NB4 (cell line): ENCODE measurements around the gene CDK14.

Source experiments
- DNase-seq: peaks from one replicate; pipeline ENCODE4 v3.0.0; 2010; ENCODE audit warnings: low read depth
- H3K4me3 ChIP-seq: one replicate; pipeline ENCODE4 v1.5.1; 2011; ENCODE audit warnings: mild to moderate bottlenecking, low read depth, low read length, moderate library complexity
- MYC ChIP-seq: IDR thresholded peaks from 2 replicates; pipeline ENCODE4 v1.6.1; 2011; ENCODE audit warnings: low read depth, low read length
- POLR2A ChIP-seq: IDR thresholded peaks from 2 replicates; pipeline ENCODE4 v1.6.1; 2011; ENCODE audit warnings: mild to moderate bottlenecking; ENCODE audit not compliant: insufficient read length; ENCODE audit errors: extremely low read depth
- TF ChIP-seq, protein P1 (sequence below): IDR thresholded peaks from 2 replicates; pipeline ENCODE4 v1.6.1; 2011; ENCODE audit warnings: low read depth, low read length
- TF ChIP-seq, protein P2 (sequence below): IDR thresholded peaks from one replicate; pipeline ENCODE4 v1.5.1; 2012; ENCODE audit warnings: low read depth, low read length

The CDK14 gene

DNA sequence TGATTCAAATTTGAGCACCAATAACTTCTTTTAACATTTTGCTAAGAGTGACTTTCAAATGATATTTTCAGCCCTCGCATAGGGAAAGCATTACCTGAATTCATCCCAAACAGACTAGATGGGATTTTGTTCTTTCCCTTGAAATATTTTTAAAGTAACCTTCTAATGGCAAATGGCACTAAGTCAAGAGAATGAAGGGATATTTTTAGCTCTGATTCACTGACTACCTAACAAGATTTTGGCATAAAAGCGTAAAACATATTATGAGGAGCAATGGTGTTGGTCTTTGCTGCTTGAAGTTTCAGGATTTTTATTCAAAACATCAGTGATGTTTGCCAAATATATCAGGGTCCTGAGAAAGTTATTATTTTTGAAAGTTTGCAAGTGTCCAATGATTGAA is 290.3 kb downstream of the CDK14 start:
- no peak for DNase-seq
- TF ChIP-seq, protein P1, sequence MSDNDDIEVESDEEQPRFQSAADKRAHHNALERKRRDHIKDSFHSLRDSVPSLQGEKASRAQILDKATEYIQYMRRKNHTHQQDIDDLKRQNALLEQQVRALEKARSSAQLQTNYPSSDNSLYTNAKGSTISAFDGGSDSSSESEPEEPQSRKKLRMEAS: no peak
- TF ChIP-seq MYC: no peak
- TF ChIP-seq, protein P2, sequence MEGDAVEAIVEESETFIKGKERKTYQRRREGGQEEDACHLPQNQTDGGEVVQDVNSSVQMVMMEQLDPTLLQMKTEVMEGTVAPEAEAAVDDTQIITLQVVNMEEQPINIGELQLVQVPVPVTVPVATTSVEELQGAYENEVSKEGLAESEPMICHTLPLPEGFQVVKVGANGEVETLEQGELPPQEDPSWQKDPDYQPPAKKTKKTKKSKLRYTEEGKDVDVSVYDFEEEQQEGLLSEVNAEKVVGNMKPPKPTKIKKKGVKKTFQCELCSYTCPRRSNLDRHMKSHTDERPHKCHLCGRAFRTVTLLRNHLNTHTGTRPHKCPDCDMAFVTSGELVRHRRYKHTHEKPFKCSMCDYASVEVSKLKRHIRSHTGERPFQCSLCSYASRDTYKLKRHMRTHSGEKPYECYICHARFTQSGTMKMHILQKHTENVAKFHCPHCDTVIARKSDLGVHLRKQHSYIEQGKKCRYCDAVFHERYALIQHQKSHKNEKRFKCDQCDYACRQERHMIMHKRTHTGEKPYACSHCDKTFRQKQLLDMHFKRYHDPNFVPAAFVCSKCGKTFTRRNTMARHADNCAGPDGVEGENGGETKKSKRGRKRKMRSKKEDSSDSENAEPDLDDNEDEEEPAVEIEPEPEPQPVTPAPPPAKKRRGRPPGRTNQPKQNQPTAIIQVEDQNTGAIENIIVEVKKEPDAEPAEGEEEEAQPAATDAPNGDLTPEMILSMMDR: no peak
- no peak for TF ChIP-seq POLR2A

DNA sequence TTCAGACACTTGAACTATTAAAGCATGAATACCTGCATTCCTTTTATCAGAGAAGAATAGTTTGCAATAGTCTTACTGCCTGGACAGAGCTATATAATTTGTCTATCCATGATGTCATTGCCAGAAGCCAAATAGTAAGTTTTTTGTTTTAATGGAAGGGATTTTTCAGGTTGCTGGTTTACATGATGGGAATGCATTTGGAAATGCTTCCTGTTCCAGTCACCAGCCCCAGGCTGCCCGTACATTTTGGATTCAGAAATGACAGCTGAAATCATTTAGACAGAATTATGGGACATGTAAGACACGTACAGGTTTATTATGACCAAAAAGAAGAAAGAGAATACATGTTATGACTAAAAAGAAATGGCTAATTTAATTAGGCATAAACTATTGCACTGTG is 293.1 kb downstream of the CDK14 start:
- no peak for DNase-seq
- TF ChIP-seq, protein P2: no peak
- TF ChIP-seq POLR2A: no peak
- no peak overlapping the region for H3K4me3 ChIP-seq

More for the DNA sequence above, 290.3 kb downstream of the CDK14 start:
- no peak overlapping the region for H3K4me3 ChIP-seq

DNA sequence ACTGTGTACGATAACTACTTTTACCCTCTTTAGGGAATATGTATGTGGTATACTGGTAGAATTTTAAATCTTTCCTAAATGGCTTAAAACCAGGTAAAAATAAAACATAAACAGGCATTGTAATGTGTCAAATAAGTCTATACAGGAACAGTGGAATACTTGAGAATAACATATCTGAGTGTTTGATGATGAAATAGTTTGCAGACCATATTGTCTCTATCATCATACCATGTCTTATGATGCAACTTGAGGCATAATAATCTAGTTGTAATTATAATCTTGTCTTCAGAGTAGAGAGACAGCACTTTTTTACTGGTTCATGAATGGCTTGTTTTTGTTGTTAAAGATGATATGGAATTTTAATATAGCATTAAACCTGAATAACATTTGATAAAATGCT is 293.5 kb downstream of the CDK14 start:
- DNase-seq: no peak
- no peak for TF ChIP-seq POLR2A
- TF ChIP-seq, protein P1: no peak
- TF ChIP-seq, protein P2: no peak
- no peak overlapping the region for H3K4me3 ChIP-seq

DNA sequence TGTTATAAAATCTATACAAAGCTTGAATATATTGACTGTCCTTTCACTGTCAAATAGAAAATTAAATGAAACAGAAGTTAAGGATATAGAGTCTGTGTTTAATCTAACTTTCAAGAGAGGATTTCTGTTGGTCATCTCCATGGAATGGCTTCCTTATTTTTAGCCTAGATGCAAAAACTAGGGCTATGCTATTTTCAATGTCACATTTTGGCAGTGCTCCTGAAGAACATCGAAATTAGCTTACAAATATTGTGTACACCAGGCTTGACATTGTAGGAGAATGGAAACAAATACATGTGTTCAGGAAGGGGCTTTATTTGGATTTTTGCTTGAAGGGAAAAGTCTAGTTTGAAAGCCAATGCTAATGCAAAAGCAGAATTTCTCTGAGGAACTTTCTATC is 295.4 kb downstream of the CDK14 start:
- no peak for DNase-seq
- TF ChIP-seq, protein P2: no peak
- TF ChIP-seq MYC (no peak), POLR2A (no peak)
- TF ChIP-seq, protein P1: no peak
- no peak overlapping the region for H3K4me3 ChIP-seq

DNA sequence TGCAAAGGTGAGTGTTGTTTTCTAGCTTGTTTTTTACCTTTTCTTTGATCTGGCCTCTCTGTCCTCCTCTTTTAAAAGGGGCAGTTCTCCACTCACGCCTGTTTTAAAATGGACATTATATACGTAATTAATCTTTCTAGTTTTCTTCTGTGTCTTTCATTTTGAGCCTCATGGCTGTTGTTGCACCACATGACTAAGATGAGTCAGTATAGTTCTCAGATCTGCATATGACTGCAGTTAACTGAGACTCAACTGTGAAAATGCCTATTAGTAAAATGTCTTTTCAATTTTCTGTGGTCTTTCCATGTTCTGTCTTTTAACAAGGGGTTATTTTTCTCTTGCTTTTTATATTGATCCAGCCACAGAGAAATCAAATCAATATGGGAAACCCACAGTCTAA is 296.1 kb downstream of the CDK14 start:
- TF ChIP-seq POLR2A (no peak), MYC (no peak)
- TF ChIP-seq, protein P1: no peak
- DNase-seq: no peak
- no peak overlapping the region for H3K4me3 ChIP-seq

DNA sequence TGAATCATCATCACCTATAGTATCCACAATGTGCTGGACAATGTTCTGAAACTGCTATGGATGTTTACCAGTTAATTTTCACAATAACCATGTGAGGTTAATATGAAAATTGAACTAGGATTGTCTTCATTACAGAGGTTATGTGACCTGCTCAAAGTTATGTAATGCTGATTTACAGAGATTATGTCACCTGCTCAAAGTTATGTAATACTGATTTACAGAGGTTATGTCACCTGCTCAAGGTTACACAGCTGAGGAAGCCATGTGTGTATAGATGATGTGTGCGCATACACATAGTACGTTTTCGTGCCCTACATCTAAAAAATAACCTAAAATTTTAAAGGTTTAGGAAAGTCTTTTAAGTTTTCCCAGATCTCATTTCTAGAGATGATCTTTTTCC is 298.0 kb downstream of the CDK14 start:
- H3K4me3 ChIP-seq: no peak overlapping the region
- TF ChIP-seq, protein P1: no peak
- TF ChIP-seq MYC (no peak), POLR2A (no peak)
- TF ChIP-seq, protein P2: no peak
- no peak for DNase-seq
